HepG2 (cell line): Measurements from ENCODE around the gene WDR48. TPM values are rescaled to one million over a fixed set of nuclear protein-coding genes. Genes with fewer than 3 reads are reported as not detected.

ENCODE experiments used
- ATAC-seq: fragments of 200-7000 bp; cut with Tn5 transposase; 3 replicates; pipeline ENCODE4 v1.9.1; 2020; ENCODE audit warnings: mild to moderate bottlenecking, moderate library complexity
- BruUV-seq: library from RNA; stranded (reverse); fragments of 400-500 nt; replicated peaks from 2 replicates; lab custom pipeline; 2021; lab: Mats Ljungman, UMichigan
- CTCF ChIA-PET: fragments of 300-600 bp; formaldehyde crosslinking; extraction: SDS; loops from one replicate; lab custom pipeline; 2021; ENCODE audit warnings: low total read pairs, inconsistent platforms, low intra/inter-chr PET ratio; lab: Yijun Ruan, JAX
- POLR2A ChIA-PET: fragments of 350-600 bp; sonication (Branson Sonifier 250); formaldehyde crosslinking; loops from one replicate; lab custom pipeline; 2020; ENCODE audit warnings: antibody characterized with exemption, inconsistent platforms; lab: Yijun Ruan, JAX
- DNase-seq: peaks from one replicate; pipeline ENCODE4 v3.0.0-alpha.2; 2015; ENCODE audit warnings: low spot score
- FAIRE-seq: peaks from 3 replicates; lab custom pipeline; 2011; peaks lifted over from hg19 to GRCh38; lab: Jason Lieb, UNC
- H2AFZ ChIP-seq: one replicate; pipeline ENCODE4 v1.6.1; 2011; ENCODE audit warnings: low read length, inconsistent platforms
- H3K27ac ChIP-seq: fragments of 300-600 bp; 3 replicates; pipeline ENCODE4 v1.8.0; 2011; ENCODE audit warnings: mixed run types, mild to moderate bottlenecking, mixed read lengths, low read length, inconsistent platforms; ENCODE audit not compliant: insufficient read depth; ENCODE audit errors: extremely low read length
- H3K27me3 ChIP-seq, 2 experiments: fragments of 200-600 bp in 1 of 2; 2 replicates in 1 of 2; 3 replicates in 1 of 2; pipeline versions ENCODE4 v1.6.0 to v1.8.0; 2011; ENCODE audit warnings: low read length in 2 of 2, mild to moderate bottlenecking in 2 of 2, moderate library complexity in 2 of 2, inconsistent platforms in 1 of 2; ENCODE audit not compliant: insufficient read depth in 2 of 2, control insufficient read depth in 1 of 2
- H3K36me3 ChIP-seq, 2 experiments: fragments of 200-600 bp in 1 of 2; replicated peaks in 1 of 2; 2 replicates in 1 of 2; 3 replicates in 1 of 2; pipeline versions ENCODE4 v1.5.1 to v1.8.0; 2011; ENCODE audit warnings: low read length in 2 of 2, inconsistent platforms in 1 of 2; ENCODE audit not compliant: insufficient read depth in 2 of 2, control insufficient read depth in 1 of 2
- H3K4me1 ChIP-seq: 2 replicates; pipeline ENCODE4 v1.5.1; 2012; ENCODE audit warnings: low read length, inconsistent platforms; ENCODE audit not compliant: insufficient read depth
- H3K4me2 ChIP-seq: 2 replicates; pipeline ENCODE4 v1.6.0; 2011; ENCODE audit warnings: low read depth, low read length, inconsistent platforms
- H3K4me3 ChIP-seq, 3 experiments: fragments of 200-600 bp in 1 of 3; sonication (generic), shearing (Covaris generic) in 1 of 3; replicated peaks in 1 of 3; 2 replicates each; pipeline ENCODE4 v1.5.1; 2011 to 2016; ENCODE audit warnings: low read length in 3 of 3, inconsistent platforms in 2 of 3, low read depth in 2 of 3, mild to moderate bottlenecking in 2 of 3, control low read depth in 1 of 3, mixed read lengths in 1 of 3; ENCODE audit not compliant: insufficient read depth in 1 of 3
- H3K79me2 ChIP-seq: one replicate; pipeline ENCODE4 v1.6.1; 2011; ENCODE audit warnings: low read length, inconsistent platforms; ENCODE audit not compliant: insufficient read depth
- H3K9ac ChIP-seq: 2 replicates; pipeline ENCODE4 v1.6.0; 2011; ENCODE audit warnings: mild to moderate bottlenecking, low read depth, low read length, inconsistent platforms; ENCODE audit not compliant: insufficient read depth
- H3K9me3 ChIP-seq: 2 replicates; pipeline ENCODE4 v1.5.1; 2012; ENCODE audit warnings: mild to moderate bottlenecking, low read length
- H4K20me1 ChIP-seq: 2 replicates; pipeline ENCODE4 v1.6.0; 2011; ENCODE audit warnings: inconsistent platforms, mild to moderate bottlenecking, low read length, moderate library complexity; ENCODE audit not compliant: insufficient read depth
- CERS6 ChIP-seq: sonication (generic); formaldehyde crosslinking; IDR thresholded peaks from 2 replicates; pipeline ENCODE4 v1.5.0; 2020; ENCODE audit warnings: missing genetic modification reagents
- CREB1 ChIP-seq, 2 experiments: fragments of 450-650 bp in 1 of 2; IDR thresholded peaks; 2 replicates each; pipeline ENCODE4 v1.6.1; 2016 to 2017; ENCODE audit warnings: control low read depth in 1 of 2, mild to moderate bottlenecking in 1 of 2, missing compliant biosample characterization in 1 of 2, missing genetic modification characterization in 1 of 2
- GRHL1 ChIP-seq: sonication (generic); formaldehyde crosslinking; conservative IDR thresholded peaks from 2 replicates; pipeline ENCODE4 v1.8.0; 2022; ENCODE audit warnings: missing genetic modification reagents
- HINFP ChIP-seq: sonication (generic); formaldehyde crosslinking; IDR thresholded peaks from 2 replicates; pipeline ENCODE4 v1.4.0; 2020; ENCODE audit warnings: low read depth, mild to moderate bottlenecking, missing genetic modification reagents
- HMG20B ChIP-seq: conservative IDR thresholded peaks from 2 replicates; pipeline ENCODE4 v1.6.1; 2016; ENCODE audit warnings: missing genetic modification reagents, missing compliant biosample characterization
- HOMEZ ChIP-seq: IDR thresholded peaks from 2 replicates; pipeline ENCODE4 v1.6.1; 2016; ENCODE audit warnings: low read depth
- HOXA3 ChIP-seq: sonication (generic); formaldehyde crosslinking; IDR thresholded peaks from 2 replicates; pipeline ENCODE4 v1.5.0; 2020; ENCODE audit warnings: missing genetic modification reagents
- MAF1 ChIP-seq: sonication (generic); formaldehyde crosslinking; IDR thresholded peaks from 2 replicates; pipeline ENCODE4 v1.5.0; 2020; ENCODE audit warnings: missing genetic modification reagents, borderline replicate concordance
- NFKBIZ ChIP-seq: IDR thresholded peaks from 2 replicates; pipeline ENCODE4 v1.6.1; 2018; ENCODE audit warnings: missing genetic modification reagents, missing compliant biosample characterization
- NFRKB ChIP-seq: fragments of 450-650 bp; IDR thresholded peaks from 2 replicates; pipeline ENCODE4 v1.6.1; 2017
- PBX2 ChIP-seq: IDR thresholded peaks from 2 replicates; pipeline ENCODE4 v1.6.1; 2016; ENCODE audit warnings: control low read depth
- PITX1 ChIP-seq: sonication (generic); formaldehyde crosslinking; IDR thresholded peaks from 2 replicates; pipeline ENCODE4 v1.5.1; 2020; ENCODE audit warnings: mild to moderate bottlenecking, missing genetic modification reagents
- RNF2 ChIP-seq: fragments of 450-650 bp; conservative IDR thresholded peaks from 2 replicates; pipeline ENCODE4 v1.6.1; 2016; ENCODE audit warnings: low read depth
- ZC3H4 ChIP-seq: sonication (generic); formaldehyde crosslinking; IDR thresholded peaks from 2 replicates; pipeline ENCODE4 v1.4.0; 2020; ENCODE audit warnings: missing genetic modification reagents, borderline replicate concordance
- ZNF329 ChIP-seq: sonication (generic); formaldehyde crosslinking; IDR thresholded peaks from 2 replicates; pipeline ENCODE4 v1.9.0; 2021; ENCODE audit warnings: low read depth, mild to moderate bottlenecking, missing genetic modification reagents
- ZNF513 ChIP-seq: sonication (generic); formaldehyde crosslinking; conservative IDR thresholded peaks from 2 replicates; pipeline ENCODE4 v1.5.0; 2020; ENCODE audit warnings: missing genetic modification reagents
- WGBS: methylation state at CpG from one replicate; pipeline ENCODE4 v1.1.6; 2017; ENCODE audit warnings: low lambda C conversion rate; 5-methylcytosine and 5-hydroxymethylcytosine counted together
- in situ Hi-C: cut with HindIII; loops from 2 replicates; pipeline ENCODE4 v1.10.0; 2017; ENCODE audit warnings: low pct_unique_long_range_greater_than_20kb; ENCODE audit not compliant: extremely low pct_ligation_motif_present
- intact Hi-C: fragments of 100-400 bp; cut with micrococcal nuclease; formaldehyde crosslinking; loops from one replicate; pipeline ENCODE4 v1.10.0; 2022; ENCODE audit not compliant: unreplicated experiment
- polyA plus RNA-seq, 8 experiments: library from polyadenylated mRNA; depleted of rRNA in 3 of 8; stranded (reverse) in 7 of 8; unstranded in 1 of 8; fragments of >200 nt; fragmentation: Illumina TruSeq in 4 of 8; extraction: Trizol in 4 of 8; gene quantifications; 2 replicates each; pipeline versions ENCODE4 v1.2.1 to v1.2.3, GENCODE V29; 2011 to 2016; ENCODE audit warnings: low read depth in 4 of 8, missing spikeins in 1 of 8, mixed read lengths in 1 of 8; ENCODE audit not compliant: insufficient read depth in 1 of 8
- total RNA-seq, 5 experiments: library from RNA; depleted of rRNA; stranded (reverse); fragments of >200 nt; fragmentation: Illumina TruSeq; extraction: Trizol; gene quantifications; 2 replicates each; pipeline ENCODE4 v1.2.3, GENCODE V29; 2016; ENCODE audit warnings: low read depth in 1 of 5

WDR48 gene
- total and polyA plus RNA-seq, 2 of the 13 experiments (the other 11 are each of a cell fraction or from before 2014, with no cell fraction given): 29.2 to 31.2 TPM

- TF ChIP-seq HOMEZ (no peak), PITX1 (no peak), HMG20B (no peak)
Measured at GRCh38 chr3:39110041-39110639, 58.3 kb downstream of the WDR48 start (continued).

- no TSS peak for BruUV-seq
- Histone ChIP-seq H3K4me3 (no peak overlapping the region), H3K27ac (no peak overlapping the region), H3K4me1 (peaks cover 12% of the 10 kb centered on the region), H3K9ac (no peak overlapping the region), H3K36me3 (no peaks in the 10 kb centered on the region), H3K4me2 (no peak overlapping the region), H3K9me3 (no peaks in the 10 kb centered on the region), H2AFZ (no peak overlapping the region), H4K20me1 (no peaks in the 10 kb centered on the region), H3K79me2 (no peaks in the 10 kb centered on the region), H3K27me3 (no peaks in the 10 kb centered on the region)
- ChIA-PET POLR2A (no interaction called here), CTCF (no interaction called here)
- FAIRE-seq (no peak), DNase-seq (no peak), ATAC-seq (no peak)
- in situ Hi-C loops: no loop called here
- intact Hi-C loops: no loop called here
- WGBS: 84% methylated on average over 3 of the region's 3 CpGs
- TF ChIP-seq MAF1 (CRISPR knock-in tag) (no peak), HOXA3 (CRISPR knock-in tag) (no peak), HINFP (CRISPR knock-in tag) (no peak), NFKBIZ (CRISPR knock-in tag) (no peak), GRHL1 (no peak), RNF2 (no peak), ZNF513 (CRISPR knock-in tag) (no peak), CERS6 (CRISPR knock-in tag) (no peak), ZNF329 (CRISPR knock-in tag) (no peak), NFRKB (no peak), ZC3H4 (CRISPR knock-in tag) (no peak), CREB1 (IDR thresholded peaks at IDR 0.05) (no peak), CREB1 (CRISPR knock-in tag; IDR thresholded peaks at IDR 0.05) (no peak), PBX2 (CRISPR knock-in tag) (no peak)
Measured at GRCh38 chr3:39112113-39112512, 60.3 kb downstream of the WDR48 start.
